SK-N-SH (cell line): ENCODE results near the gene PIK3R5. TPM values are rescaled to one million over a fixed set of nuclear protein-coding genes. Genes with fewer than 3 reads are reported as not detected.

Experiments
- CTCF ChIA-PET: fragments of 300-600, 350-600 bp; formaldehyde crosslinking; extraction: SDS; loops from one replicate; lab custom pipeline; 2021; lab: Yijun Ruan, JAX
- POLR2A ChIA-PET: fragments of 350-600 bp; sonication (Branson Sonifier 250); formaldehyde crosslinking; extraction: SDS; loops from one replicate; lab custom pipeline; 2020; ENCODE audit warnings: antibody characterized with exemption, inconsistent platforms; lab: Yijun Ruan, JAX
- DNase-seq: peaks from one replicate; pipeline ENCODE4 v3.0.0; 2012
- H2AFZ ChIP-seq: fragments of 200-600 bp; sonication (generic); 2 replicates; pipeline ENCODE4 v1.8.1; 2016; ENCODE audit warnings: antibody characterized with exemption, mild to moderate bottlenecking, low read depth
- H3F3A ChIP-seq: fragments of 200-600 bp; sonication (generic); replicated peaks from 2 replicates; pipeline ENCODE3; 2016; ENCODE audit warnings: antibody characterized with exemption, mild to moderate bottlenecking; ENCODE audit not compliant: insufficient read depth
- H3K27ac ChIP-seq, 2 experiments: fragments of 200-500 bp in 1 of 2; fragments of 200-600 bp in 1 of 2; sonication (Bioruptor generic) in 1 of 2; sonication (generic), shearing (Covaris generic) in 1 of 2; 2 replicates each; pipeline versions ENCODE4 v1.5.1 to v1.6.1; 2014 to 2016; ENCODE audit warnings: low read depth in 2 of 2, inconsistent platforms in 1 of 2, low read length in 1 of 2, mild to moderate bottlenecking in 1 of 2, mixed read lengths in 1 of 2
- H3K27me3 ChIP-seq: fragments of 200-600 bp; sonication (generic), shearing (Covaris generic); 2 replicates; pipeline ENCODE4 v1.6.1; 2016; ENCODE audit warnings: mixed run types; ENCODE audit not compliant: insufficient read depth
- H3K36me3 ChIP-seq, 2 experiments: fragments of 200-500 bp in 1 of 2; fragments of 200-600 bp in 1 of 2; sonication (Bioruptor generic) in 1 of 2; sonication (generic) in 1 of 2; replicated peaks in 1 of 2; 2 replicates each; pipeline versions ENCODE3 to v1.5.1; 2014 to 2016; ENCODE audit warnings: low read length in 1 of 2, mild to moderate bottlenecking in 1 of 2; ENCODE audit not compliant: insufficient read depth in 2 of 2, control insufficient read depth in 1 of 2
- H3K4me1 ChIP-seq, 2 experiments: fragments of 200-500 bp in 1 of 2; fragments of 200-600 bp in 1 of 2; sonication (Bioruptor generic) in 1 of 2; sonication (generic), shearing (Covaris generic) in 1 of 2; 2 replicates each; pipeline versions ENCODE4 v1.5.1 to v1.6.1; 2014 to 2016; ENCODE audit warnings: low read depth in 1 of 2, low read length in 1 of 2, mixed run types in 1 of 2; ENCODE audit not compliant: insufficient read depth in 2 of 2, control insufficient read depth in 1 of 2
- H3K4me2 ChIP-seq: fragments of 200-600 bp; sonication (generic), shearing (Covaris generic); 2 replicates; pipeline ENCODE4 v1.6.1; 2017; ENCODE audit warnings: mixed run types
- H3K4me3 ChIP-seq, 2 experiments: fragments of 200-500 bp in 1 of 2; fragments of 200-600 bp in 1 of 2; sonication (Bioruptor generic) in 1 of 2; sonication (generic), shearing (Covaris generic) in 1 of 2; 2 replicates each; pipeline versions ENCODE4 v1.5.1 to v1.8.1; 2014 to 2016; ENCODE audit warnings: low read depth in 2 of 2, inconsistent platforms in 1 of 2, low read length in 1 of 2, mild to moderate bottlenecking in 1 of 2, mixed read lengths in 1 of 2, moderate library complexity in 1 of 2
- H3K79me2 ChIP-seq: fragments of 200-600 bp; sonication (generic); 2 replicates; pipeline ENCODE4 v1.8.1; 2017; ENCODE audit warnings: mild to moderate bottlenecking; ENCODE audit not compliant: insufficient read depth
- H3K9ac ChIP-seq: fragments of 200-600 bp; sonication (generic); 2 replicates; pipeline ENCODE4 v1.6.1; 2017; ENCODE audit warnings: mixed run types
- H3K9me2 ChIP-seq: fragments of 200-600 bp; sonication (generic); 2 replicates; pipeline ENCODE4 v1.6.1; 2017; ENCODE audit warnings: mixed run types
- H3K9me3 ChIP-seq: fragments of 200-600 bp; sonication (generic); 2 replicates; pipeline ENCODE4 v1.6.1; 2017; ENCODE audit warnings: mixed run types, mild to moderate bottlenecking, moderate library complexity
- H4K20me1 ChIP-seq: fragments of 200-600 bp; sonication (generic); 2 replicates; pipeline ENCODE4 v1.6.1; 2017; ENCODE audit warnings: mild to moderate bottlenecking, mixed run types; ENCODE audit not compliant: insufficient read depth
- CHD2 ChIP-seq: fragments of 150-350 bp; IDR thresholded peaks from 2 replicates; pipeline ENCODE4 v1.6.1; 2018; ENCODE audit warnings: low read length; ENCODE audit not compliant: partially characterized antibody
- CTCF ChIP-seq: fragments of 200-600 bp; sonication (generic); IDR thresholded peaks from 2 replicates; pipeline ENCODE4 v1.6.1; 2017; ENCODE audit warnings: antibody characterized with exemption, mild to moderate bottlenecking, moderate library complexity
- ELF1 ChIP-seq: IDR thresholded peaks from 2 replicates; pipeline ENCODE4 v1.4.0; 2012
- FOSL2 ChIP-seq: IDR thresholded peaks from 2 replicates; pipeline ENCODE4 v1.4.0; 2012; ENCODE audit warnings: low read depth, mild to moderate bottlenecking, moderate library complexity, borderline replicate concordance
- FOXJ3 ChIP-seq: sonication (generic); formaldehyde crosslinking; IDR thresholded peaks from 2 replicates; pipeline ENCODE4 v1.5.1; 2020; ENCODE audit warnings: mild to moderate bottlenecking, missing genetic modification reagents
- FOXM1 ChIP-seq: IDR thresholded peaks from 2 replicates; pipeline ENCODE4 v1.4.0; 2012; ENCODE audit warnings: low read depth, mild to moderate bottlenecking
- GABPA ChIP-seq: IDR thresholded peaks from 2 replicates; pipeline ENCODE4 v1.4.0; 2012; ENCODE audit warnings: low read depth, mild to moderate bottlenecking
- GATA2 ChIP-seq: sonication (generic); formaldehyde crosslinking; IDR thresholded peaks from 2 replicates; pipeline ENCODE4 v1.5.0; 2020; ENCODE audit warnings: mild to moderate bottlenecking, missing genetic modification reagents
- JUND ChIP-seq: IDR thresholded peaks from 2 replicates; pipeline ENCODE4 v1.4.0; 2012
- NFIC ChIP-seq: IDR thresholded peaks from 2 replicates; pipeline ENCODE4 v1.4.0; 2012; ENCODE audit warnings: borderline replicate concordance
- NRF1 ChIP-seq: IDR thresholded peaks from 2 replicates; pipeline ENCODE4 v1.6.1; 2012; ENCODE audit warnings: low read depth, mild to moderate bottlenecking, low read length
- PBX3 ChIP-seq: IDR thresholded peaks from 2 replicates; pipeline ENCODE4; 2012
- POLR2AphosphoS5 ChIP-seq: IDR thresholded peaks from 2 replicates; pipeline ENCODE4 v1.6.1; 2012; ENCODE audit warnings: low read depth, low read length
- RCOR1 ChIP-seq: fragments of 150-350 bp; IDR thresholded peaks from 2 replicates; pipeline ENCODE4 v1.6.1; 2017; ENCODE audit warnings: antibody characterized with exemption, low read length
- RXRA ChIP-seq: IDR thresholded peaks from 2 replicates; pipeline ENCODE4 v1.4.0; 2012; ENCODE audit warnings: low read depth, mild to moderate bottlenecking, borderline replicate concordance
- SIN3A ChIP-seq: IDR thresholded peaks from 2 replicates; pipeline ENCODE4 v1.6.1; 2012; ENCODE audit warnings: low read depth, mild to moderate bottlenecking, low read length, moderate library complexity, borderline replicate concordance
- TEAD4 ChIP-seq: IDR thresholded peaks from 2 replicates; pipeline ENCODE4 v1.4.0; 2012; ENCODE audit warnings: mild to moderate bottlenecking, borderline replicate concordance; ENCODE audit not compliant: insufficient read depth
- YY1 ChIP-seq: IDR thresholded peaks from 2 replicates; pipeline ENCODE4 v1.4.0; 2012; ENCODE audit warnings: low read depth, mild to moderate bottlenecking
- WGBS: methylation state at CpG from one replicate; pipeline ENCODE4 v1.1.6; 2017; ENCODE audit warnings: low lambda C conversion rate; 5-methylcytosine and 5-hydroxymethylcytosine counted together
- polyA plus RNA-seq, 3 experiments: library from polyadenylated mRNA; depleted of rRNA; stranded (reverse); fragments of >200 nt; gene quantifications; 2 replicates each; pipeline ENCODE4 v1.2.3, GENCODE V29; 2012

PIK3R5 gene
- polyA plus RNA-seq, 1 of the 3 experiments (the other 2 are of a cell fraction): not detected

GRCh38 chr17:8928347-8928746, 37.2 kb downstream of the PIK3R5 start:
- H3K9ac ChIP-seq: no peak overlapping the region
- H3K9me2 ChIP-seq: no peaks in the 10 kb centered on the region
- peaks cover 14% of the 10 kb centered on the region for H3K9me3 ChIP-seq
- no peak overlapping the region for H3K4me3 ChIP-seq
- no peak for TF ChIP-seq GATA2 (CRISPR knock-in tag)
- no peak for TF ChIP-seq CHD2
- POLR2A ChIA-PET: no interaction called here
- H3K4me2 ChIP-seq: no peak overlapping the region
- no peak for DNase-seq
- no peaks in the 10 kb centered on the region for H3K27me3 ChIP-seq
- no peaks in the 10 kb centered on the region for H4K20me1 ChIP-seq
- no peaks in the 10 kb centered on the region for H3K79me2 ChIP-seq
- no peak overlapping the region for H2AFZ ChIP-seq
- CTCF ChIA-PET: no interaction called here
- H3F3A ChIP-seq: no peaks in the 10 kb centered on the region
- no peaks in the 10 kb centered on the region for H3K4me1 ChIP-seq
- H3K36me3 ChIP-seq: no peaks in the 10 kb centered on the region
- H3K27ac ChIP-seq: no peak overlapping the region

- Histone ChIP-seq H3K36me3 (no peaks in the 10 kb centered on the region), H3K4me2 (no peak overlapping the region), H3K4me3 (no peak overlapping the region), H3K9me2 (no peaks in the 10 kb centered on the region), H3K27ac (no peak overlapping the region), H3K79me2 (no peaks in the 10 kb centered on the region), H3K9ac (no peak overlapping the region), H3K27me3 (no peaks in the 10 kb centered on the region), H3K9me3 (peaks cover 14% of the 10 kb centered on the region), H4K20me1 (no peaks in the 10 kb centered on the region), H3K4me1 (no peaks in the 10 kb centered on the region), H3F3A (peaks cover 5% of the 10 kb centered on the region), H2AFZ (no peak overlapping the region)
- no peak for TF ChIP-seq TEAD4
- TF ChIP-seq SIN3A: no peak
- no peak for TF ChIP-seq YY1
- no peak for TF ChIP-seq FOSL2
- no peak for TF ChIP-seq ELF1
- TF ChIP-seq GATA2 (CRISPR knock-in tag): no peak
- no peak for TF ChIP-seq CHD2
- TF ChIP-seq FOXM1: no peak
- TF ChIP-seq PBX3: no peak
- TF ChIP-seq GABPA: no peak
- no peak for TF ChIP-seq RXRA
- TF ChIP-seq POLR2AphosphoS5: no peak
- no peak for TF ChIP-seq RCOR1
- TF ChIP-seq NFIC: no peak
- TF ChIP-seq JUND: no peak
- no peak for TF ChIP-seq CTCF
- TF ChIP-seq FOXJ3: no peak
- no peak for TF ChIP-seq NRF1
- CTCF ChIA-PET: no interaction called here
- POLR2A ChIA-PET: no interaction called here
- 10% methylated on average over 3 of the region's 3 CpGs for WGBS
- no peak for DNase-seq
These were observed 38.1 kb downstream of the PIK3R5 start for GRCh38 chr17:8927395-8927794.
